ENCODE data around the gene VTI1A.

Gene VTI1A

DNA sequence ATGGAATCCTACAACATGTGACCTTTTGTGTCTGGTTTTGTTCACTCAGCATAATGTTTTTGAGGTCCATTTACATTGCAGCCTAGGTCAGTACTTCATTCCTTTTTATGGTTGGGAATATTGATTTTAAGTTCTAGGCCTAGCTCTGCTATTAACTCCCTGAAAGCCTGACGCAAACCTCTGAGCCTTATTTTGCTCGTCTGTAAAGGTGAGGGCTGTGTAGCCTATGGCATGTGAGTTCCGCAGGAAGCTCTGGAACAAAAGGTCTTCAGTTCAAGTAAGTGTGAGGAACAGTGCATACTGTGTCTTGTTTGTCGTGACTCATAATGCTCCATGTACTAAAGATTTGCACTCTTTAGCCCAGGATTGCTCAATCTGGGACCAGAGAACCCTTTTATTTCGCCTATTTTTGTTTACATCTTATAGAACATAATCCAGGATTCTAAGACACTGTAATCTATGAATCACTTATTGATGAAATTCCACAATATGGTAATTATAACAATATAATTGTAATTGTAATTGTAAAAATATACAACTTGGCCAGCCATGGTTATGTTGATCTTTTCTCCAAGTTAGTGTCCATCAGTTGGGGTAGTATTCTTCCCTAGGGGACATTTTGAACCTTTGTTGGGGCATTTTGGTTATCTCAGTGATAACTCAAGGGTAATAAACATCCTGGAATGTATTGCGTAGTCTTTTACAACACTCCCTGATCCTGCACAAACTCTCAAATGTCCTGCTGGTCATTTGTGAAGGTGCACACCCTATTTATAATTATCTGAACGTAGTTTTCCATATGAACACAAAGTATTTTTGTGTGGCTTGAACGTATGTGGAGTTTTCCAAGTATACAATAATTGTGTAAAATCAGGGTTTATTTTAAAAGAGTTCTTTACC is 184.7 kb downstream of the VTI1A start:
- no peak for DNase-seq (ENCODE audit: low read depth in 2 of 3, low spot score in 1 of 3)

DNA sequence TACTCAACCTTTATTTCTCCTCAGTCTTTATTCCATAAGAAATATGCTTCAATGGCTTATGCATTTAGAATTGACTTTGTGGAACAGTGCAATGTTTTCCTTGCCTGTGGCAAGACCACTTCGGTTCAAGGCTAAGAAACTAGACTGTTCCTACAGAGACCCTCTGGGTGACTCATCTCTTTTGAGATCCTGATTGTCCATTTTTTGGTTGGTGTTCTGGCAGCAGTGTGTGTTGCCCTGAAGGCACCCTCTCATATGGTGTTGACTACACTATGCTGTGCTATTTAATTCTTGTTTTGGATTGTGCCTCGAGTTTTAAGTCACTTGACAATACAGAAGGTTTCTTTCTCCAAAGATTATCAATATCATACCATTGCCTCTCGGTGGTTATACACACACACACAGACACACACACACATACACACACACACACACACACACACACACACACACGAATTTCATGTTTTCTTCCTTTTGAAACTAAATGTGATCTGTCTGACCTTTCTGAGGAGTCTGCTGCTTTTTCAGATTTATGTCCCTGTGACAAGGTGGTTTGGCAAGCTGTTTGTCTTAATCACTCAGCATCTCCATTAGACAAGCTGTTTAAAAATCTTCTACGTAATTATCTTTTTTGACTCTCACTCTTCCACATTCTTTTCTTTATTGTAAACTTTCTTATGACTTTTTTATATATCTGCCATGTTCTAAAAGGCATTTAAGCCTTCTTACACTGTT is 187.2 kb downstream of the VTI1A start:
- no peak for DNase-seq (ENCODE audit: low read depth in 2 of 3, low spot score in 1 of 3)

DNA sequence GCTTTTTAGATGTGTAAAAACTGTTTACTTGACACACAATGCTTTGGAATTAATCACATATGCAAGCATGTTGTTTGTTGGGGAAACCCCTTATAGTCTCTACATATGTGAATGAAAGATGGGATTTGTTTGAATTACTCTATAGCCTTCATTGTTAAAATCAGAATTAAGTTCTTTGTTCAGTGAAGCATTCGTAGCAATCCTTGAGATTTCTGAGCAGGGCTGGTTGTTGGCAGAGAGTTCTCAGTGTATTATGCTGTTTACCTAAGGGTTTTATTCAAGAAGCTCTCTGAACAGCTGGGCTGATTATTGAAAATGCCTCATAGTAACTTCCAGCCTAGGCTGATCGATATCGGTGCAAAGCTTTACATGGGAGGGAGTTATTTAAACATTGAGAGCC is 190.9 kb downstream of the VTI1A start:
- no peak for DNase-seq (ENCODE audit: low read depth in 2 of 3, low spot score in 1 of 3)

DNA sequence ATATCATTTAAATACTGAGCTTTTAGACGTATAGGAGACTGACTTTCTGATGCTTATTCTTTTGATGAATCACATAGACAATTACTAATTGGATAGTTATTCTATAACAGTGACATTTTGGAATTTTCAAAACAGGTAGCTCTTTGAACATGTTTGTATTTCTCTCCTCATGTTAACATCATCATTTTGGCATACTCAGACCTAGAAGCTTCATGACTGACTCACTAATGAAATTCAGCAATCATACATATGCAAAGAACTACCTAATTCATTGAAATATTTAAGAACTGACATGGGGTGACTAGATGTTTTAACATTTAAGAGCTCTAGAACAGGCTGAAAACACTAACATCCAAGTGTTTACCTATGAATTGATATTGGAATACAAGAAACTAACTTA is 192.3 kb downstream of the VTI1A start:
- no peak for DNase-seq (ENCODE audit: low read depth in 2 of 3, low spot score in 1 of 3)

DNA sequence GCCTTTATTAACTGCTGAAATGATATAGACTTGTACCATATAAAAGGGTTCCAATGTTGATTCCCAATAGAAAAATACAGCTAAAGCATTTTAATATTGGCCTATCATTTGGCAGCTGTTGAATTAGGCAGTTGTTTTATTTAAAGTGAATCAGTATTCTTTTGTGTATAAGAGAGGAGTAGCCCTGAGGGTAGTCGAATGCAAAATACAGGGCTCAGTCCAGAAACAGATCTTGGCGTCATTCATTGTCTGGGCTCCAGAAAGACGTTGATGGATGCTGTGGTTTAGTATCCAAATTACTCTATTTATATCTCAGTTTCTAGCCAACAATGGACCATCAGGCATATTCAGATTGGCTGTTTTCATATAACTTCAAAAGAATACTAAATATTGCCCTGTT is 193.6 kb downstream of the VTI1A start:
- no peak for DNase-seq (ENCODE audit: low read depth in 2 of 3, low spot score in 1 of 3)

DNA sequence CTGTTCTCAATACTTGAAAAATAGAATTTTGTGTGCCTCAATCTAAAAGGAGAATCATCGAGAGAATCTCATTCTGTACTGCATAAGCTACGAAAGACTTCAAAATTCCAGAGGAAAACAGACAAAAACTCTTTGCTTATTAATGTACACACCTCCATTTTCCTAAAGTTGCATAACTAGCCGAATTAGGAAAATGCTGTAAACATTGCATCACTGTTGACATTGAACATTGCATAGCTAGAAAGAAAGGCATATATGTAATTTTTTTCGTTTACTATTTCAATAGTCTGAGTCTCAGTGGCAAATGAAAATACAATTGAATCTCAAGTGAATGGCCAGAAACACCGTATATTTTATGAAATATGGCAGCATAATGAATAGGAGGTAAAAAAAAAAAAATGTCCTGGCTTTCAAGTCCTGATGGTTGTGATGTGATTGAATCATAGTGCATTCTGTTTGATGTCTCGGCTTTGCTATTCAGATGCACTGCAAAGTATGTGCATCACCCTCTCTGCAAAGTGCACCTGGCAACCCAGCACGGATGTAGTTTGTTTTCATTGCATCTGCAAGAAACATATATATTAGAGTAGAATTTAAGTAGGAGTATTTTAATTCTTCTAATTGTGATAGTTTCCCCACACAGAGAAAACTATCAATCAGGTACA is 196.7 kb downstream of the VTI1A start:
- no peak for DNase-seq (ENCODE audit: low read depth in 2 of 3, low spot score in 1 of 3)

DNA sequence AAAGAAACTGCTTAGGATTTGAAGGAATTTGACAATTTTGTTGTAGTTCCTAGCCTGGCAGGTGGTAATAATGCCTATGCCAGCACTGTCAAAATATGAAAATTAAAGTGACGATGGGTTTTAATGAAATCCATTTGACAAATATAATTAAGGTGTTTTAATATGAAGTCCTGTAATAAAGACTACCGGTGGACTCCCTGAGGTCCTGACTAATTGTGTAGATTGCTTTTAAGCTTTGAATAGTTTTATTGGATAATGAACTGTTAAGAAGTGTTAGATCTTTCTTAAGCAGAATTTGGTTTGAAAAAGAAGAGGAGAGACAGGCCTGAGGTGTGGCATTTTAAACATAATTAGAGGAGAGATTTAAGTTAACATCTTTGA is 197.2 kb downstream of the VTI1A start:
- no peak for DNase-seq (ENCODE audit: low read depth in 2 of 3, low spot score in 1 of 3)

DNA sequence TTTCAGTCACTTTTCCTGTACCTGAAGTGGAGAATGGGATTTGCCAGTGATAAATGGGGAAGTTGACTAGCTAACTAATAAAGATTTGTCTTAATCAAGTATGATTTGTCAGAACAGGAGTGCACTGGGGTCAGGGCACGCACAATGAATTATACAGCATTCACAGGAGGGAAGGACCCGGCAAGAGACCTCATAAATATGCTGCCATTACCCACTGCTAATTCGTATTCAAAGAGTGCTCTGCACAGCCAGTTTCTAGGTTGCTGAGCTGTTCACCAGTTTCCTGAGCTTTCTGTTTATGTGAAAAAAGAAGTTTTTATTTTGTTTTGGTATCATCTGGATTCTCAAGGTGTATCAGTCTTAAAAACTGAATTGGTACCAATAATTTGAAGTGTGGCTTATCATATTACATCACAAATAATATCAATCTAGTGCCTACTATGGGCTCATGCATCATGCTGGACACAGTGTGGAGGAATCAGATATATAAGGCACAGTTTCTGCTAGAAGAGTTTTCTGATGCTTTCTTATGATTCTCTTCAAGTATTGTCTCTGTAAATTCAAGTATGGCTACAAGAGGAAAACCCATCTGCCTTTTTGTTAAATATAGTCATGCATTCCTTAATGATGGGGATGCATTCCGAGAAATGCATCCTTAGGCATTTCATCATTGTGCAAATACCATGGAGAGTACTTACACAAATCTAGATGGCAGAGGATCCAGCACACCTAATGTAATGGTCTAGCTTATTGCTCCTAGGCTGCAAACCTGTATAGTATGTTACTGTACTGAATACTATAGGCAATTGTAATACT is 202.2 kb downstream of the VTI1A start:
- DNase-seq (ENCODE audit: low read depth in 2 of 3, low spot score in 1 of 3) = no peak

DNA sequence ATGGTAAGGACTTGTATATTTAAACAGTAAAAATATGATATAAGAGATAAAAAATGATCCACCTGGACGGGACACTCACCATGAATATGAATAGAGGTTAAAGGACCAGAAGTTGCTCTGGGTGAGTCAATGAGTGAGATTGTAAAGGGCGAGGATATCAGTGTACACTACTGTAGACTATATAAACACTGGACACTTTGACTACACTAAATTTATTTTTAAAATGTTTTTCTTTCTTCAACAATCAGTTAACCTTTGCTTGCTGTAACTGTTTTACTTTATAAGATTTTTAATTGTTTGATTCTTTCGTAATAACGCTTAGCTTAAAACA is 202.8 kb downstream of the VTI1A start:
- no peak for DNase-seq (ENCODE audit: low read depth in 2 of 3, low spot score in 1 of 3)

DNA sequence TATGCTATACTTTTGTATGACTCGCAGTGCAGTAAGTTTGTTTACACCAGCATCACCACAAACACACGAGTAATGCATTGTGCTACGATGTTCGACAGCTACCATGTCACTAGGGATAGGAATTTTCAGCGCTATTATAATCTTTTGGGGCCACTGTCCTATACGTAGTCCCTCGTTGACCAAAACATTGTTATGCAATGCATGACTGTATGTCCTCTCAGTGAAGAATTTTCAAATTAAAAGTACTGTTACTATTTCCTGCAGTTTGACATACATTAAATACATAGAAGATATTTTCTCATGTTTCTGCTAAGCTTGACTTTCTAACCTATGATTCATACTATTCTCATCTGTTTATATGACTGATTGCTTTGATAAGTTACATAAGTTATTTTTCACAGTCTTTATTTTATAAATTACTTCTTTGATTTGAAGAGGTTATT is 203.6 kb downstream of the VTI1A start:
- DNase-seq (ENCODE audit: low read depth in 2 of 3, low spot score in 1 of 3) = no peak

DNA sequence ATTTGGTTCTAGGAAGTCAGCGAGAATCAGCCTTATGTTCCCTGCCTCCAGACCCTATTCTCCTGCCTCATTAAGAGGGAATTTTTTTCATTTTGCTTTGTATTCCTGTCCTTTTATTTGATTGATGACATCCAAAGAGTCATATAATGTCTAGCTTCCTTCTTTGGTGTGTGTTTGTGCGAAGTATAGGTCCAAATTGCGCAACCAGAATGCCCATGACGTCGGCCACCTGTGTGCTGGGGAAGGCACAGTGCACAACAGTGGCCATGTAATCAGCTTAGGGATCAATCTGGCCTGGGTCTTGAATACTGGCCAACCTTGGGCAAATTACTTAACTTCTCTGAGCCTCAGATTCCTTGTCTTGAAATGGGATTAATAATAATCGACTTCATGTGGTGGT is 206.2 kb downstream of the VTI1A start:
- no peak for DNase-seq (ENCODE audit: low read depth in 2 of 3, low spot score in 1 of 3)

DNA sequence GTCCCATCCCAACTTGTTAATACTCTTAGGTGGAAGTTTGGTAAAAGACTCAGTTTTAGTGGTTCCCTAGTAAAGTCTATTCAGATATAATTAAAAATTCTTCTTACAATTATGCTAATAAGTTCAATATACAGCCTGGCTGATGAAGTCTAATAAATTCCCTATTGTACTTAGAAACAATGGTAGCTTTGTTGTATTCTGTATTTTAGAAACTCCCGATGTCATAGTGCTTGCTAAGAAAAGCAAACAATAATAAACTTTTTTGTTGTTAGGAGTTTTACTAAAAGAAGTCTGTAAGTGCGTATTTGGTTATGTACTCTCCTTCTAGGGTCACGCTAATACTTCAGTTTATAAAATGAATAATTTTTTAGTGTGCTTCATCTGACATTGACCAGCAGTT is 206.8 kb downstream of the VTI1A start:
- no peak for DNase-seq (ENCODE audit: low read depth in 2 of 3, low spot score in 1 of 3)

DNA sequence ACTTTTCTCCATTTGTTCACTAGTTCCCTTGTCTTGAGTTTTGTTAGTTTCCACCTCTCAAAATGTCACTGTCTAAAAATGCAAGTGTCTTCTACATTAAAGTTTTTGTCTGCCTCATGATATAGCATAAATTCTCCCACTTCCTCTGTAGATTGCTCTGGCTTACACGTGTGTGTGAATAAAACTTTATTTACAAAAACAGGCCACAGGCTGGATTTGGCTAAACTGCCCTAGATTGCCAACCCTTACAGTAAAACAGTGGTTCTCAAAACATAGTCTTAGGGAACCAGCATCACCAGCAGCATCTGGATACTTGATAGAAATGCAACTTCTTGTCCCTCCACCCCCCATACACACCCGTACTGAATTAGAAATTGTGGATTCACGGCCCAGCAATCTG is 207.8 kb downstream of the VTI1A start:
- no peak for DNase-seq (ENCODE audit: low read depth in 2 of 3, low spot score in 1 of 3)

DNA sequence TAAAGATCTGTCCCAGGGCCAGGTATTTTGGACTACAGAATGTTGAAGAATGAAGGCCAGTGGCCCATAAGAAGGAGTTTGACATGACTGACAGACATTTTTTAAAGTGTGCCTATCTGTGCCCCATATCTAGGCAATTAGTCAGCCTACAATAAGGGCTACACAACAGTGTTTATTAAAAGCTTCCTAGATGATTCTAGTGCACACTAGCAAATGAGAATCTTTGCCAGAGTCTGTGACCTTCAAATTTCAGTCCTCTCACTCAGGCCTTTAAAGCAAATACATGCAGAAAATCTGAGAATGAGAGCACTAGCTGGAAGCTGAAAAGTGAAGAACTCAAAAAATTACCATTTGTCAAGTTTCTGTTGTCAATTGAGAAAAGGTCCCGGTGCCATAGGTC is 208.7 kb downstream of the VTI1A start:
- DNase-seq (ENCODE audit: low read depth in 2 of 3, low spot score in 1 of 3) = no peak

DNA sequence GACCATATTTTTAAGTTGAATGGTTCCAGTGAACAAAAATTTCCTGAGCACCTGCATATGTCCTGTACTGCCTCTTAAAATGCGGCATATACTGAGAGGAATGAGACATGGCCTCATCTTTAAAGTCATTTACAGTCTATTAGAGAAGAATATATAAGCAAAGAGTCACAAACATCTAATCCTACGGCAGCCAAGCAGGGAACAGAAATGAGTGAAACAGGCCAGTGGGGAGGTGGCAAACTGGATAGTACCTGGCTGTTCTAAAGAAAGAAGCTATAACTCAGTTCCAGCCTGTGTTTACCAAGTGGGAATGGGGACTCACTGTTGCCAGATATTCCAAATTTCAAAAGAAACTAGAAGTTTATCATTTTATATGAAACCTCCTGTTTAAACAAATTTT is 211.4 kb downstream of the VTI1A start:
- no peak for DNase-seq (ENCODE audit: low read depth in 2 of 3, low spot score in 1 of 3)

DNA sequence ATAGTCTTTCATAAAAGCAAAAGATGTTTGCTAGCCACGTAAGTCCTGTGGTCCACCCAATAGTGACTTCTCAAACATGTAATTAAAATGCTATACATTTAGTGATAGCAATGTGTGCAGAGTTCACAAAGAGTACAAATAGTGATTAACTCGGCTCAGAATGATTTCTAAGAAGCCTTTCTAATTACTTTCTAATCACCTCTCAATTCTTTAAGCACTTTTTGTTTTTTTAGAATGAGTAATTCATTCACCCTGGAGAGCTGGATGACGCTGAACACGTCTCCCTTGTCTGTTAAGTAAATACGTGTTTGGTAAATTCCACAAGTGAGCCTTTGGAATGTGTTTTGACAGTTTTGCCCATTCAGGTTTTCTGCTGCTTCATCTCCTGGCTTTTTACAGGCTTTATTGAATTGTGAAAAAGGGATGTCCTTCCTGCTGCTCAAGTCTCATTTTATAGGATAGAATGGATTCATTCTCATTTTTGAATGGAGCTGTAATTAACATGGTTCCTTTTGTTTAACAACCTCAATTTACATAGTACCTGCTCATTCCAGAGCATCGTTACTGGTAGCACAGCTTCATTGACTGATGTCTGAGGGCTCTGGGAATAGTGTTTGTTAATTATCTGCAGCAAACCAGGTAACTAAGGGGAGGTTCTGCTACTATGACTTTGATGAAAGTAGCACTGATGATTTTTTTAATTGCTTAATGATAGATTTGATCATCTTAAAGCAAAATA is 212.1 kb downstream of the VTI1A start:
- no peak for DNase-seq (ENCODE audit: low read depth in 2 of 3, low spot score in 1 of 3)

DNA sequence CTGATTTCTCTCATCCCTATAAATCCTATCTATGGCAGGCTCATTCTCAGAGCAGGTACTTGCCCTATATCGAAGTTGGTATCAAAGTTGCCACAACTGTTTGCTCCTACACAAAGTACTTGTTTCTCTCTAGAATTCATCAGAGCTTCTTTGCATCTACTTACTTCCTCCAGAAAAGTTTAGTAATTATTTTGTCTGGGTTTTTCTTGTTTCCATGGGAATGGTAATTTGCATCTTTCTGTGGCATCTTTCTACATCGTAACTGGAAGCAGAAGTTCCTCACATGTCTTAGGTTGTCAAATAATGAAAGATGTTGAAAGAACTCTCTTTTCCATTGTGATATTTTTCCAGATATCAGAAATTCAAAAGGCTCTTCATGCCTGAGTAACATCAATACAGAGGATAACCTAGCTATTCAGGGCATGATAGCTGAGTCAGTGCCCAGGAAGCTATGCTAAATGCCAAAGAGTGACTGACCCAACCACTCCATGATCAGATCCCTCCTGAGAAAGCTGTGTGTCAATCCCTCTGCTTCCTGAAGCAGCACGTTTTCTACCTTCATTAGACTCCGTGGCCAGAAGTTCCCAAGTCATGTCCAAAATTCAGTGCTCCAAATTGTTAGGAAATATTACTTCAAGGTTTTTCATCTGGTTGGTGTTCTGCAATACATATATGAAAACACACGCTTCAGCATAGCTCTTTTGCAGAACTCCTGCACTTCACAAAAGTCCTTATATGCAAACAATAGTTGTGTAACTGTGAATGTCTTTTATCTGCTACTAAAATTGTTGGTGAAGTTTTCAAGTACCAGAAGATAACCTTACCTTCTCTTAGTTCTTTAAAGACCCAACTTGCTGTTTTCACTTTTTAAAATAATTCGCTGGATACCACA is 216.5 kb downstream of the VTI1A start:
- no peak for DNase-seq (ENCODE audit: low read depth in 2 of 3, low spot score in 1 of 3)

DNA sequence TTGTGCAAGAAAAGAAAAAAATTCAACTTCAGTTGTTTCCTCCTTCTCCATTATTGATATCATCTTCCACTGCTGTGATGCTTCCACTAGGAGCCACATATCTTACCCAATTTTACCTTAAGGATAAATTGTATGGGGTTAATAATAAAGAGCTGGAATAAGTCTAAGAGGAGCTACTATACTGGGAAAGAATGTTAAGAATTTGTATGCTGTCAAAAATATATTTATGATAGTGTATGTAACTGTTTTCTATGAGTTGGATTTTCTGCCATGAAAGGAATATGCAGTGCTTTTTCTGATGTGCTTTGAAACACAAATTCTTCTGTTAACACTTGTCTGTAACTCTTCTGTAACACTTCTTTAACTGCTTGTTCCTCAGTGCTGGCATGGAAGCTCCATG is 219.1 kb downstream of the VTI1A start:
- no peak for DNase-seq (ENCODE audit: low read depth in 2 of 3, low spot score in 1 of 3)

DNA sequence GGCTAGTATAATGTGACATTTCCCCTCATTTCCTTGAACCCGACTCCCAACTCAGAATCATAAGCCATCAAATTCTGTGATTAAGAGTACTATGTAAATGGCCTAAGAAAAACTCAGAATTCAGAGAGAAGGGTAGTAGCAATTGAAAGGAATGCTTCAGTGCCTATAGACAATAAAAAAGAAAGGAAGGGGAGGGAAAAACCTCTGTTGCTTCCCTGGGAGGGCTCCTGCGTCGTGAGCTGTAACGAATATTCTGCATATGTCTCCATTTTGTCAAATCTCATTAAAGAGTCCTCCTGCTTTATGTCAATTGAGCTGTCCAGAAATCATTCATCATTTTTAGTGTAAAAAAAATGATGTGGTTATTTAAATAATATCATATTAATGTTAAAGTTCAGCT is 223.0 kb downstream of the VTI1A start:
- no peak for DNase-seq (ENCODE audit: low read depth in 2 of 3, low spot score in 1 of 3)

DNA sequence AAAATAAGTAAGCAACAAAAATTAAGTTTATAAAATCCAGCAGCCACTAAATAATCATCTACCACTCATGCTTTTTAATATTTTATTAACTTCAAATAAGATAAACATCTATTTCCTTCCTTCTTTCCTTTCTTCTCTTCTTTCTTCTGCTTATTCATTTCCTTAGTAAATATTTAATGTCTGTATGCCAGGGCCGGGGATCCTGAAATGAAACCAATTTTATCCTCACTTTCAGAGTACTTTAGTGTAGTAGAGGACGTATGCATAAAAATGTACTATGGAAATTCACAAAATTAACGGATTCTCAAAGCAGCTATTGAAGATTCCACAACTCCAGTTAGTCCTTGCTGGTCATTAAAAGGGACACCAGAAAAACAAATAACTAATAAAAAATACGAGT is 224.7 kb downstream of the VTI1A start:
- no peak for DNase-seq (ENCODE audit: low read depth in 2 of 3, low spot score in 1 of 3)

Measured in stimulated activated CD4-positive, alpha-beta T cell treated with anti-CD3 and anti-CD28 coated beads, Interleukin-12 subunit alpha, Interleukin-12 subunit beta, amount 100 ng/mL, for 48 hours (primary cell).